IPS-18c (cell line): ENCODE data around the gene CLSTN1.
"Not testable (repeated sequence)": the region's sequence is repeated elsewhere in the genome, so short reads cannot be mapped to it uniquely, and the experiment has no call there.

Source experiments
- H3K4me3 ChIP-seq: 2 replicates; pipeline ENCODE4 v1.7.0; 2013; ENCODE audit warnings: low read depth, mild to moderate bottlenecking, low read length, moderate library complexity; ENCODE audit not compliant: insufficient read depth
- H3K9me3 ChIP-seq: one replicate; pipeline ENCODE4 v1.6.1; 2013; ENCODE audit warnings: mild to moderate bottlenecking, low read length, moderate library complexity; ENCODE audit not compliant: control insufficient read depth, insufficient read depth

CLSTN1 gene

GRCh38 chr1:9787702-9788101, 36.1 kb downstream of the CLSTN1 start:
- H3K9me3 ChIP-seq = no peaks in the 10 kb centered on the region
- H3K4me3 ChIP-seq = no peak overlapping the region

GRCh38 chr1:9785406-9785805, 38.4 kb downstream of the CLSTN1 start:
- Histone ChIP-seq H3K4me3 (no peak overlapping the region), H3K9me3 (no peaks in the 10 kb centered on the region)

- Histone ChIP-seq H3K9me3 (no peaks in the 10 kb centered on the region), H3K4me3 (no peak overlapping the region)
Measured at GRCh38 chr1:9784508-9785133, 39.1 kb downstream of the CLSTN1 start.

DNA sequence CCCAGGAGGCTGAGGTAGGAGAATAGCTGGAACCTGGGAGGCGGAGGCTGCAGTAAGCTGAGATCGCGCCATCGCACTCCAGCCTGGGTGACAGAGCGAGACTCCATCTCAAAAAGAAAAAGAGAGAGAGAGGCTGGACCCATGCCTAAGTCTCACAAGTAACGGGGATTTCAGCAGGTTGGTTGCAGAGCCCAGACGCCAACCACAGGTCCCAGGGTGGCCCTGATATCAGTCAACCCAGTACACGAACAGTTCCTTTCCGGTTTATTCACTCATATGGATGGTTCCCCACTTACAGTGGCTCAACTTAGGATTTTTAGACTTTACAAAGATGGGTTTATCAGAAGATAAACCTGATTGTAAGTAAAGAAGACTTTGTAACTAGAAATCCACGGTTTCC, 40.9 kb downstream of the CLSTN1 start:
- no peak overlapping the region for H3K4me3 ChIP-seq
- peaks cover 2% of the 10 kb centered on the region for H3K9me3 ChIP-seq

DNA sequence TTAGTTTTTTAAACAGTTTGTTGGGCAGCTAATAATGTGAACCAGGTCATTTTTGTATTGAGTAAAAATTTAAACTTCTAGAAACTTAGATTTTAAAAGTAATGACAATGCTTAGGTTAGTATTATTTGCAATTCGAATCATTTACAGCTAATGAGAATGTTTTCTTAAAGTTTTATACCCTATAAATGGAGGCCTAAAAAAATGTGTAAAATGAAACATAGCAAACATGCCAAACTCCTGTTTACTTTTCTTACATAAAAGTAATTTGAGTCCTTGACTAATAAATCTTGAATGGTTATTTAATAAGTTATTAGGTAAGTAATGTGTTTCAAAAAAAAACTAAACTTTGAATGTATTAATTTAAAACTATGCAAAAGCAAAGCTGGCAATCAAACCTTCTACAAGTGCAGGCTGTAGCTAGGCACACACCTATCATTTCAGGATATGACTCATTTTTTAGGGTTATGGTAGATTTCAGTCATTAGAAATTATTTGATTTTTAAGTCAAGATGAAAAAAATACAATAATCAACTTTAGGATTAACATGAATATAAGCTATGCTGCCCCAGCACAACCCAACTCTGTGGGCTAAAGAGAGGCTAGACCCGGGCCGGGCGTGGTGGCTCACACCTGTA, 41.5 kb downstream of the CLSTN1 start:
- no peak overlapping the region for H3K4me3 ChIP-seq
- peaks cover 2% of the 10 kb centered on the region for H3K9me3 ChIP-seq

GRCh38 chr1:9780554-9781110, 43.1 kb downstream of the CLSTN1 start:
- peaks cover 2% of the 10 kb centered on the region for H3K9me3 ChIP-seq

DNA sequence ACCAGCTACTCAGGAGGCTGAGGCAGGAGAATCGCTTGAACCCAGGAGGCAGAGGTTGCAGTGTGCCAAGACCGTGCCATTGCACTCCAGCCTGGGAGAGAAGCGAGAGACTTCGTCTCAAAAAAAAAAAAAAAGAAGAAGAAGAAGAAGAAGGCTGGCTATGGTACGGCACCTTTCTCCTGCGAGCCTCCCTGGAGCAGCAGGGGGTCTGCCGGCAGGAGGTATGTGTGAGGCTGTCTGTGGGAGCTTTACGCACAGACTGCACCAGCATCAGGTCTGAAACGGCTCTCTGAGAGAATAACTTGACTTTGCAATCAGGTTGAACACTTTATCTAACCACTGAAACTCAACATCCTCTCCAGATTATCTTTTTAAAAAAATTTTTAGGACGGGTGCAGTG, 44.9 kb downstream of the CLSTN1 start:
- Histone ChIP-seq H3K4me3 (no peak overlapping the region), H3K9me3 (peaks cover 2% of the 10 kb centered on the region)

More at GRCh38 chr1:9780554-9781110, 43.1 kb downstream of the CLSTN1 start:
- no peak overlapping the region for H3K4me3 ChIP-seq

- Histone ChIP-seq H3K9me3 (peaks cover 2% of the 10 kb centered on the region), H3K4me3 (no peak overlapping the region)
Measured at GRCh38 chr1:9776685-9777084, 47.1 kb downstream of the CLSTN1 start.

DNA sequence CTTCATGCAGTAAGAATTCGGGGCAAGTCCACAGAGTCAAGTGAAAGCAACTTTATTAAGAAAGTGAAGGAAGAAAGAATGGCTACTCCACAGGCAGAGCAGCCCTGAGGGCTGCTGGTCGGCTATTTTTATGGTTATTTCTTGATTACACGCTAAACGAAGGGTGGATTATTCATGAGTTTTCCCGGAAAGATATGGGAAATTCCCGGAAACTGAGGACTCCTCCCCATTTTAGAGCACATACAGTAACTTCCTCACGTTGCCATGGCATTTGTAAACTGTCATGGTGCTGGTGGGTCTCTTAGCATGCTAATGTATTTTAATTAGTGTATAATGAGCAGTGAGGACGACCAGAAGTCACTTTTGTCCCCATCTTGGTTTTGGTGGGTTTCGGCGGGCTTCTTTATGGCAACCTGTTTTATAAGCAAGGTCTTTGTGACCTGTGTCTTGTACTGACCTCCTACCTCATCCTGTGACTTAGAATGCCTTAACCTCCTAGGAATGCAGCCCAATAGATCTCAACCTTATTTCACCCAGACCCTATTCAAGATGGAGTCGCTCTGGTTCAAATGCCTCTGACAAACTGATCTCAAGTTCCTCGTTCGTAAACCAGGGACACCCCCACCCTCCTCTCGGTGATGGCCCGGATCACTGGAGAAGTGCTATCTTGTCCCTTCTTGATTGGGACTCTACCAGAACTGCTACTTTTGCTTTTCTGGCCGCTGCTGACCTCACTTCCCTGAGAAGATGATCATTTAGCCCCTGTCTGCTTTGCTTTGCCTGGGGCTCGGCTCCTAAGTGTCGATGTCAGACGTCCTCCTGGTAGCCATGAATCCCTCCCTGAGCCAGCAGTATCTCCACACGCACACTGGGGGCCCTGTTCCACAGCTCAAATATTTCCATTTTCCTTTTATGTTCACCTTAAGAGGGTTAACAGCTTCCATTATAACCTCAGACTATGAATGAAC, 48.8 kb downstream of the CLSTN1 start:
- Histone ChIP-seq H3K4me3 (no peak overlapping the region), H3K9me3 (peaks cover 2% of the 10 kb centered on the region)

DNA sequence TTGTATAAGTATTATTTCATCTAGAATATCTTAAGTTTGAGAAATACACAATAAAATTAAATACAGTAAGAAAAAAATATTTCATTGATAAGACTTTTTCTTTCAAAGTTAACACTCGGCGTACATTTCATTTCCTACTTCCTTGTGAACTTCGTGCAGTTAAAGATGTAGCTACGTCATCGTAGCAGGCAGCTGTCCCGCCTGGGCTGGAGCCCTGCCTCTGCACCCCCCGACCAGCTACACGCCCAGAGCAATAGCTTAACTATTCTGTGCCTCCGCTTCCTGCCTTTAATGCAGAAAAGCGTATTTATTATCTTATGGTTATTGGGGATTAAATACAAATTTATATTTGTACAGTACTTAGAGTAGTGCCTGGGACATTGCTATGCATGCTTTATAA, 53.5 kb downstream of the CLSTN1 start:
- H3K4me3 ChIP-seq = no peak overlapping the region

GRCh38 chr1:9768983-9769382, 54.8 kb downstream of the CLSTN1 start:
- Histone ChIP-seq H3K9me3 (no peaks in the 10 kb centered on the region), H3K4me3 (no peak overlapping the region)

More for the DNA sequence above, 53.5 kb downstream of the CLSTN1 start:
- no peaks in the 10 kb centered on the region for H3K9me3 ChIP-seq

GRCh38 chr1:9767964-9768668, 55.6 kb downstream of the CLSTN1 start:
- Histone ChIP-seq H3K4me3 (no peak overlapping the region), H3K9me3 (no peaks in the 10 kb centered on the region)

DNA sequence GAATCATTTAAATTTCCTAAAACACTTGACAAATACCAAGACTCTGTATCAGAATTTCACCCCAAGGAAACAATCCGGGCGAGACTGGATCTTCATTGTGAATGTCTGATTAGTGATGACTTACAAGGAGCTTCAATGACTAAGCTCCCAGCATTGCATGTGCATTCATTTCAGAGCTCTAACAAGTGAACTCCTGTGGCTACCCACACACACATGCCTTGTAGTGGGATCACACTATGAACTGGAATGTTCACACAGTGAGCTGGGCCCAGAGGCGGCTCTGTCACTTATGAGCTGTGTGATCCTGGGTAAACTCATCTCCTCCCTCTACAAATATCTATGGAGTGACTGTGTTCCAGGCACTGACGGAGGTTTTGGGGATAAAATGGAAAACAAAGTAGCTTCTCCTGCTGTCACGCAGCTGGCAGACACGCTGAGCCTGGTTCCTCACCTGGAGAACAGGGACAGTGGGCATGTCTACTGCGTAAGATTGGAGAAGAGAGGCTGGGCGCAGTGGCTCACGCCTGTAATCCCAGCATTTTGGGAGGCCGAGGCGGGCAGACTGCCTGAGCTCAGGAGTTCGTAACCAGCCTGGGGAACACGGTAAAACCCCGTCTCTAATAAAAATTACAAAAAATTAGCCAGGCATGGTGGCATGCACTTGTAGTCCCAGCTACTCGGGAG, 56.9 kb downstream of the CLSTN1 start:
- Histone ChIP-seq H3K4me3 (no peak overlapping the region), H3K9me3 (no peaks in the 10 kb centered on the region)

DNA sequence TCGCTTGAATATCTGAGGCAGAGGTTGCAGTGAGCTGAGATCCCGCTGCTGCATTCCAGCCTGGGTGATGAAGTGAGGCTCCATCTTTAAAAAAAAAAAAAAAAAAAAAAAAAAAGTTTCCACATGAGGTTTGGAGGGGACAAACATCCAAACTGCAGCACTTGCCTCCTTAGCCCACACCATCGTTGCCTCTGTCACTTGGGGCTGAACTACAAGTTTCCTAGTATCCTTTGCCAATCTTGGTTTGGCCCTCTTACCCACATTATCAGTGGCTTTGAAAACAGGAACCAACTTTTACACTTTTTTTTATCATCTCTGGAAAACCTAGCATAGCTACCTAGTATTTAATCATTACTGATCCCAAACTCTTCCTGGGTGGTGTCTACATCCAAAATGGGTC, 59.2 kb downstream of the CLSTN1 start:
- Histone ChIP-seq H3K4me3 (no peak overlapping the region), H3K9me3 (no peaks in the 10 kb centered on the region)

DNA sequence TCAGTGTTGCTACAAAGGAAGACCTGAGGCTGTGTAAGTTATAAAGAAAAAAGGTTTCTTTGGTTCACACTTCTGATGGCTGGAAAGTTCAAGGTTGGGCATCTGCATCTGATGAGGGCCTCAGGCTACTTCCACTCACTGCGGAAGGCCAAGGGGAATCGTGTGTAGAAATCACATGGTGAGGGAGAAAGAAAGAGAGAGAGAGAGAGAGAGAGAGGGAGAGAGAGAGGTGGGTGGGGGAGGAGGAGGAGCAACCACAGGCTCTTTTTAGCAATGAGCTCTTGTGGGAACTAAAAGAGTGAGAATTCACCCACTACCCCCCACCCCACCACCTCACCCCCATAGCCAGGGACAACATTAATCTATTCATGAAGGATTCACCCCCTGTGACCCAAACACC, 59.9 kb downstream of the CLSTN1 start:
- Histone ChIP-seq H3K4me3 (no peak overlapping the region), H3K9me3 (no peaks in the 10 kb centered on the region)

DNA sequence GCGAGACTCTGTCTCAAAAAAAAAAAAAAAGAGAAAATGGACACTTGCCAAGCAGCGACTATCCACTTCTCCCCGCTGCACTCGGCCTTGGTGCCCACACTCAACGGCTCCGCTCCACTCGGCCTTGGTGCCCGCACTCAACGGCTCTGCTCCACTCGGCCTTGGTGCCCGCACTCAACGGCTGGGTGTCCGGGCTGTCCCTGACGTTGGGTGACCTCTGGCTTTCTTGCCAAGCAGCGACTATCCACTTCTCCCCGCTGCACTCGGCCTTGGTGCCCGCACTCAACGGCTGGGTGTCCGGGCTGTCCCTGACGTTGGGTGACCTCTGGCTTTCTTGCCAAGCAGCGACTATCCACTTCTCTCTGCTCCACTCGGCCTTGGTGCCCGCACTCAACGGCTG, 61.3 kb downstream of the CLSTN1 start:
- H3K9me3 ChIP-seq, H3K4me3 ChIP-seq: not testable (repeated sequence)

- no peak overlapping the region for H3K4me3 ChIP-seq
- H3K9me3 ChIP-seq = no peaks in the 10 kb centered on the region
Measured at GRCh38 chr1:9761855-9762254, 61.9 kb downstream of the CLSTN1 start.
